NCI-H526 (cell line): Measurements from ENCODE around the gene CCDC197.

Experiments
- DNase-seq, 2 experiments: peaks; one replicate each; lab custom pipeline; 2025; lab: John Stamatoyannopoulos, UW

CCDC197 gene

GRCh38 chr14:94043111-94043755, 46.1 kb downstream of the CCDC197 start:
- DNase-seq = no peak

GRCh38 chr14:94043756-94044475, 46.8 kb downstream of the CCDC197 start:
- DNase-seq = no peak

- no peak for DNase-seq
Measured at GRCh38 chr14:94044476-94045091, 47.5 kb downstream of the CCDC197 start.

GRCh38 chr14:94045101-94045500, 48.0 kb downstream of the CCDC197 start:
- DNase-seq = no peak

GRCh38 chr14:94045563-94046345, 48.7 kb downstream of the CCDC197 start:
- DNase-seq = no peak

GRCh38 chr14:94046696-94047250, 49.7 kb downstream of the CCDC197 start:
- DNase-seq = no peak

- DNase-seq = no peak
Measured at GRCh38 chr14:94047581-94047980, 50.5 kb downstream of the CCDC197 start.

GRCh38 chr14:94048691-94049624, 51.9 kb downstream of the CCDC197 start:
- DNase-seq = no peak

- no peak for DNase-seq
Measured at GRCh38 chr14:94049625-94050023, 52.5 kb downstream of the CCDC197 start.

GRCh38 chr14:94050231-94050880, 53.3 kb downstream of the CCDC197 start:
- no peak for DNase-seq

GRCh38 chr14:94051115-94051514, 54.0 kb downstream of the CCDC197 start:
- peak in 1 of 2 experiments; percentile 11 for DNase-seq

GRCh38 chr14:94051779-94052178, 54.7 kb downstream of the CCDC197 start:
- DNase-seq = no peak

- peak; percentile 16 to 31 for DNase-seq
Measured at GRCh38 chr14:94052199-94052598, 55.1 kb downstream of the CCDC197 start.

- no peak for DNase-seq
Measured at GRCh38 chr14:94052662-94053061, 55.6 kb downstream of the CCDC197 start.

GRCh38 chr14:94054401-94054800, 57.3 kb downstream of the CCDC197 start:
- no peak for DNase-seq

- no peak for DNase-seq
Measured at GRCh38 chr14:94054936-94055335, 57.8 kb downstream of the CCDC197 start.

GRCh38 chr14:94056579-94057308, 59.6 kb downstream of the CCDC197 start:
- DNase-seq = no peak

GRCh38 chr14:94058128-94058673, 61.1 kb downstream of the CCDC197 start:
- no peak for DNase-seq
